Lung (tissue), 12 donors: ENCODE measurements around the gene ASAH2. TPM values are rescaled to one million over a fixed set of nuclear protein-coding genes. Genes with fewer than 3 reads are reported as not detected.

ENCODE experiments used
- ATAC-seq: fragments of 200-7000 bp; cut with Tn5 transposase; one replicate; pipeline ENCODE4 v1.9.1; 2020; ENCODE audit warnings: moderate number of reproducible peaks; ENCODE audit not compliant: insufficient read depth, low FRiP score
- DNase-seq, 3 donors: peaks; one replicate each; pipeline ENCODE4 v3.0.0-alpha.2; 2013 to 2017
- H3K27ac ChIP-seq, 2 donors: one replicate each; pipeline ENCODE4 v1.5.1; 2013; ENCODE audit warnings: mild to moderate bottlenecking in 2 of 2, moderate library complexity in 2 of 2, control low read depth in 1 of 2, inconsistent platforms in 1 of 2, low read depth in 1 of 2, low read length in 1 of 2
- H3K27me3 ChIP-seq, 3 donors: one replicate each; pipeline ENCODE4 v1.5.1; 2013; ENCODE audit warnings: low read length in 2 of 3; ENCODE audit not compliant: control insufficient read depth in 3 of 3, insufficient read depth in 3 of 3
- H3K36me3 ChIP-seq, 4 donors: one replicate each; pipeline ENCODE4 v1.5.1; 2013; ENCODE audit warnings: low read length in 4 of 4, mild to moderate bottlenecking in 1 of 4, moderate library complexity in 1 of 4; ENCODE audit not compliant: control insufficient read depth in 4 of 4, insufficient read depth in 4 of 4
- H3K4me1 ChIP-seq, 5 donors: one replicate each; pipeline ENCODE4 v1.5.1; 2013; ENCODE audit warnings: low read length in 5 of 5, mild to moderate bottlenecking in 2 of 5, moderate library complexity in 1 of 5; ENCODE audit not compliant: control insufficient read depth in 5 of 5, insufficient read depth in 5 of 5
- H3K4me3 ChIP-seq: one replicate; pipeline ENCODE4 v1.5.1; 2013; ENCODE audit warnings: mild to moderate bottlenecking, control low read depth, moderate library complexity
- H3K9ac ChIP-seq, 2 donors: one replicate each; pipeline ENCODE4 v1.5.1; 2013; ENCODE audit warnings: low read length in 2 of 2, control low read depth in 1 of 2; ENCODE audit not compliant: insufficient read depth in 1 of 2
- H3K9me3 ChIP-seq, 4 donors: one replicate each; pipeline ENCODE4 v1.5.1; 2013; ENCODE audit warnings: low read length in 3 of 4, mild to moderate bottlenecking in 1 of 4, moderate library complexity in 1 of 4; ENCODE audit not compliant: control insufficient read depth in 4 of 4, insufficient read depth in 3 of 4
- WGBS, 2 donors: extraction: QIAGEN DNeasy Blood & Tissue Kit; methylation state at CpG; one replicate each; pipeline ENCODE4 v1.1.7; 2013; 5-methylcytosine and 5-hydroxymethylcytosine counted together
- polyA plus RNA-seq, 2 donors: library from polyadenylated mRNA; stranded (reverse); fragments of 200-250 nt; gene quantifications; one replicate each; pipeline ENCODE4 v1.2.1, GENCODE V29; 2013
- total RNA-seq, 2 donors: library from RNA; depleted of rRNA in 1 of 2; stranded (reverse); fragments of >200 nt in 1 of 2; gene quantifications; one replicate each; pipeline ENCODE4 v1.2.1, GENCODE V29; 2014 to 2021
- TF ChIP-seq, protein P1 (sequence below): IDR thresholded peaks from 2 replicates; pipeline ENCODE4 v1.5.1; 2012; ENCODE audit warnings: mild to moderate bottlenecking; ENCODE audit errors: control extremely low read depth, extremely low read depth
- donor health status: control.
- donor health status: control.
- donor health status: Bipolar disorder and iron deficiency.
- donor health status: healthy.
- donor health status: DM: yes; HTN: yes; CAD: no.

Gene ASAH2
- total and polyA plus RNA-seq, 4 donors, result 0.08 to 3.7 (median 1.3) TPM

- no peak for DNase-seq
- no peak for ATAC-seq
- 86 to 92% methylated on average over 2 of the region's 2 CpGs for WGBS, 2 donors
- H3K9me3 ChIP-seq, result no peaks in the 10 kb centered on the region
- TF ChIP-seq, protein P1, sequence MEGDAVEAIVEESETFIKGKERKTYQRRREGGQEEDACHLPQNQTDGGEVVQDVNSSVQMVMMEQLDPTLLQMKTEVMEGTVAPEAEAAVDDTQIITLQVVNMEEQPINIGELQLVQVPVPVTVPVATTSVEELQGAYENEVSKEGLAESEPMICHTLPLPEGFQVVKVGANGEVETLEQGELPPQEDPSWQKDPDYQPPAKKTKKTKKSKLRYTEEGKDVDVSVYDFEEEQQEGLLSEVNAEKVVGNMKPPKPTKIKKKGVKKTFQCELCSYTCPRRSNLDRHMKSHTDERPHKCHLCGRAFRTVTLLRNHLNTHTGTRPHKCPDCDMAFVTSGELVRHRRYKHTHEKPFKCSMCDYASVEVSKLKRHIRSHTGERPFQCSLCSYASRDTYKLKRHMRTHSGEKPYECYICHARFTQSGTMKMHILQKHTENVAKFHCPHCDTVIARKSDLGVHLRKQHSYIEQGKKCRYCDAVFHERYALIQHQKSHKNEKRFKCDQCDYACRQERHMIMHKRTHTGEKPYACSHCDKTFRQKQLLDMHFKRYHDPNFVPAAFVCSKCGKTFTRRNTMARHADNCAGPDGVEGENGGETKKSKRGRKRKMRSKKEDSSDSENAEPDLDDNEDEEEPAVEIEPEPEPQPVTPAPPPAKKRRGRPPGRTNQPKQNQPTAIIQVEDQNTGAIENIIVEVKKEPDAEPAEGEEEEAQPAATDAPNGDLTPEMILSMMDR, result no peak
- no peak overlapping the region for H3K27ac ChIP-seq
- no peak overlapping the region for H3K9ac ChIP-seq
- no peak overlapping the region for H3K4me3 ChIP-seq
- H3K4me1 ChIP-seq, result no peaks in the 10 kb centered on the region
- no peaks in the 10 kb centered on the region for H3K36me3 ChIP-seq
- H3K27me3 ChIP-seq, result peaks cover 0 to 9% (median 6%) of the 10 kb centered on the region in 3 donors
Observed at GRCh38 chr10:50222199-50222598, 29.1 kb downstream of the ASAH2 start.

- Histone ChIP-seq H3K9me3 (no peaks in the 10 kb centered on the region), H3K27me3 (peaks cover 0 to 9% (median 6%) of the 10 kb centered on the region in 3 donors), H3K9ac (no peak overlapping the region), H3K27ac (no peak overlapping the region), H3K4me1 (no peaks in the 10 kb centered on the region), H3K36me3 (no peaks in the 10 kb centered on the region), H3K4me3 (no peak overlapping the region)
- WGBS, 2 donors, result 80 to 97% methylated on average over 1 of the region's 1 CpG
- no peak for DNase-seq
- TF ChIP-seq, protein P1, result no peak
- no peak for ATAC-seq
Observed at GRCh38 chr10:50221470-50221869, 29.8 kb downstream of the ASAH2 start.

DNA sequence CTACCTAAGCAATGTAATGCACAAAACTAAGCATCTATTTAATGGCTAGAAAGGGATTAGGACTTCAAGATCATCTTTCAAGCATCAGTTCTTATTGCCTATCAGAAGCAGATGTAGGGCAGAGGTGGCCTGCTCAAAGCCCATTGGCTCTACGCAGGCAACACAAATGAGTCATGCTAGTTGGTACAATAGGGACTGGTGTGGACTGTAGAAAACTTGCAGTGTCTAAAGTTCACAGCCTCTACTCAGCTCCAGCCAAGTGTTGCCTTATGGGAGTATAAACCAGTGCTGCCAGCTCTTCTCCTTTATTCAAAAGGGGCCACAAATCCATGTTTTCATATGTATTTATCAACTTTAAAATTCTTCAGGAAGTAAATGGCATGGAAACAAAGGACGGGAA lies 31.7 kb downstream of the ASAH2 start:
- no peaks in the 10 kb centered on the region for H3K36me3 ChIP-seq
- WGBS, 2 donors, result 89 to 97% methylated on average over 2 of the region's 2 CpGs
- H3K4me3 ChIP-seq, result no peak overlapping the region
- peaks cover 0 to 9% (median 6%) of the 10 kb centered on the region in 3 donors for H3K27me3 ChIP-seq
- no peaks in the 10 kb centered on the region for H3K4me1 ChIP-seq
- H3K9me3 ChIP-seq, result no peaks in the 10 kb centered on the region
- ATAC-seq (no peak), DNase-seq (no peak)
- TF ChIP-seq, protein P1, result no peak
- H3K27ac ChIP-seq, result no peak overlapping the region
- no peak overlapping the region for H3K9ac ChIP-seq

DNA sequence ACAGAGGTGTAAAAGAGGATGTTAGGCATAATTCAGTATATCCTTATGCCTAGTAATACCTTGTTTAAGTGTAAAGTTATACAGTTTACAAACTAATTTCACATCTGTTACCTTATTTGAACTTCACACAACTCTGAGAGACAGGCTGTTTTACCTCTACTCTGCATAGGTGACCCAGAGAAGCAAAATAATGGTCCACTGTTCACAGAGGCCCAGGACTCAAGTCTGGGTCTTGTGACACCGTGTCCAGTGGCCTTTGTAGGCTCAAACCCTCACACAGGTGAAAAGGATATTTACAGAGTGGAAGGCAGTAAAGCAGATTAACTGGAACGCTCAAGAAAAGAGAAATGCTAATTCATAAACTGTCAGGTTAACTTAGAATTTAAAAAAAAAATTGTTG lies 32.1 kb downstream of the ASAH2 start:
- Histone ChIP-seq H3K4me1 (no peaks in the 10 kb centered on the region), H3K9me3 (no peaks in the 10 kb centered on the region), H3K27me3 (peaks cover 0 to 9% (median 6%) of the 10 kb centered on the region in 3 donors), H3K36me3 (no peaks in the 10 kb centered on the region), H3K27ac (no peak overlapping the region), H3K4me3 (no peak overlapping the region), H3K9ac (no peak overlapping the region)
- ATAC-seq (no peak), DNase-seq (no peak)
- 84 to 98% methylated on average over 2 of the region's 2 CpGs for WGBS, 2 donors
- TF ChIP-seq, protein P1, result no peak
